A673 (cell line): ENCODE data around the gene RBP7.

Experiments
- CTCF ChIP-seq: fragments of 300-800, 200-600 bp; sonication (generic); conservative IDR thresholded peaks from 2 replicates; pipeline ENCODE4 v1.5.1; 2017; ENCODE audit warnings: low read depth, mild to moderate bottlenecking, antibody characterized with exemption, low read length, moderate library complexity, mixed read lengths
- EZH2 ChIP-seq: fragments of 200-600 bp; sonication (generic); IDR thresholded peaks from 2 replicates; pipeline ENCODE4 v1.6.1; 2017; ENCODE audit warnings: borderline replicate concordance, low read depth, mild to moderate bottlenecking, mixed read lengths, antibody characterized with exemption, low read length; ENCODE audit not compliant: poor library complexity, severe bottlenecking

DNA sequence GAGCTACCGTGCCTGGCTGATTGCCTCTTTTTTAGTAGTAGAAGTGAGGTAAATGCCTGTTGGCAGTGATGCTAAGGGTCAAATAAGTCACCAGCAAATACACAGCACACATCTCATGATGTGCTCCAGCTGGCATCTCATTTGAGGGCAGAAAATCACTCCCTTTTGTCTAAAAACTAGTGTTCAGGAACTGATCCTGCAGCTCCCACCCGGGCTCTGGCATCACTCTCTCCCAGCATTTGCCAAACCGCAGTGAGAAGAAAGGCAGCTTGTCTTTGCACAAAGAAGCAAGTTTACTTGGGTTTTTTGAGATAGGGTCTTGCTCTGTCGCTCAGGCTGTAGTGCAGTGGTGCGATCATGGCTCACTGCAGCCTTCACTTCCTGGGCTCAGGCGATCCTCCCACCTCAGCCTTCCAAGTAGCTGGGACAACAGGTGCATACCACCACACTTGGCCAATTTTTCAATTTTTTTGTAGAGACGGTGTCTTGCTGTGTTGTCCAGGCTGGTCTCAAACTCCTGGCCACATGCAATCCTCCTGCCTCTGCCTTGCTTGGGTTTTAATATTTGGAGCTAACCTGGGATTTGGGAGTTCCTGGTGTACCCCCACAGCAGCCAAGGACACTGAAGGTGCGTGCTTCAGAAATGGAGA is 4.1 kb downstream of the RBP7 start:
- TF ChIP-seq CTCF (no peak), EZH2 (no peak)
